ENCODE data around the gene HMGB4.

Gene HMGB4

DNA sequence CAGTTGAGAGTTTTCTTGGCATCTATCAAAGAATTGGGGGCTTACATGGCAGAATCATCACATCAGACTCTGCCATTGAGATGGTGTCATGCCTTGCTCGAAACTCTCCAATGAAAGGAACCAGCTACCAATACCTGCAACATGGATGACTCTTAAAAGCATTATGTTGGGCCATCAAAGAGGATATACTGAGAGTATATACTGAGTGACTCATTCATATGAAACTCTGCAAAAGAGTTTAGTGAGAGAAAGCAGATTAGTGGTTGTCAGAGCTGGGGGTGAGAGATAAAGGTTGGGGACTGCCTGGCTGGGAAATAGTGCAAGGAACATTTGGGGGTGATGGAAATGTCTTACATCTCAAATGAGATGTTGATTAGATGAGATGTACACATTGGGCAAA, 14.7 kb upstream of the HMGB4 start:
- no peak for DNase-seq

DNA sequence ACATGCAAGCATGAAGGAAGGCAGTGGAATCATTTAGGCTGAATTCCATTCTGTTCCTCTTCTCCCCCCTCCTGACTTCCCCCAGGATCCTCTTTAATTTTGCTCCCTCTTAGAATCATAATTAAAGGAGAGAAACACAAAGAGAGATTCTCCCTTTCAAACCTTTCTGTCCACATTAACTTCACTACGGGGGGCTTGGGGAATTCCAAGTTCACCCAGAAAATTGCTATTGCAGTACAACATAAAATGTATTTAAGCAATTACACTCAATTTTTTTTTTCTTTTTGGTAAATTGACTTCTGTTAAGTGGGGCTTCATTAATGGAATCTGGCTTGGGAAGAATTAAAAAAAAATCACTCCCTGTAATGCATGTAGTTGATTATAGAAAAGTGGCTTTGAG, 13.4 kb upstream of the HMGB4 start:
- no peak for DNase-seq

DNA sequence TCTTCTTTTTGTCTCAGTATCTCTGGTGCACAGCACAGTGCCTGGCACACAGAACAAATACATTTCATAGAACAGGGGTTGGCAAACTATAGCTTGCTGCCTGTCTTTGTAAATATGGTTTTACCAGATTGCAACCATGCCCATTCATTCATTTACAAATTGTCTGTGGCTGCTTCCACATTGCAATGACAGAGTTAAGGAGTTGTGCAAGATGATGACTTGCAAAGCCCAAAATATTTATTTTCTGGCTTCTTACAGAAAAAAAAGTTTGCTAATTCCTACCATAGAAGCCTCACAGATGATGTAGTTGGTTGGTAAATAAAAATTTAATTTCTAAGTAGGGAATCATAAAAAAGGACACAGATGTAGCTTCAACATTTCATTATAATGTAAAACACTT, 11.2 kb upstream of the HMGB4 start:
- no peak for DNase-seq

DNA sequence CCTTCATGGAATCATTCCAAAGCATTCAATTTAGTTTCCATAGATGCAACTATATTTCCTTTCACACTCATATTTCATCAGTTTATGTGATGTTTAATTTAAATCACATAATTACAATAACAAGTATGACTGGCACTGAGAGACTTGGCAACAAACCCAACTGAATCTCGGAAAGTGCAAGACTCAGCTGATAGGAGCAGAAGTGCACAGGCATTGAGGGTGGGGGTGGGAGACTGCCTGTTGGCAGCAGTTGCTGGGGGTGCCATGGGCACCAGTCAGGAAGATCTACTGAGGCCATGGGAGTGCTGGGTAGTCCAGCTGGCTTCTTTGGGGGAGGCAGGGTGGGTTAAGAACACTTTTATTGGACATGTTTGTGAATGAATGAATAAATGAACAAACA, 10.4 kb upstream of the HMGB4 start:
- no peak for DNase-seq

DNA sequence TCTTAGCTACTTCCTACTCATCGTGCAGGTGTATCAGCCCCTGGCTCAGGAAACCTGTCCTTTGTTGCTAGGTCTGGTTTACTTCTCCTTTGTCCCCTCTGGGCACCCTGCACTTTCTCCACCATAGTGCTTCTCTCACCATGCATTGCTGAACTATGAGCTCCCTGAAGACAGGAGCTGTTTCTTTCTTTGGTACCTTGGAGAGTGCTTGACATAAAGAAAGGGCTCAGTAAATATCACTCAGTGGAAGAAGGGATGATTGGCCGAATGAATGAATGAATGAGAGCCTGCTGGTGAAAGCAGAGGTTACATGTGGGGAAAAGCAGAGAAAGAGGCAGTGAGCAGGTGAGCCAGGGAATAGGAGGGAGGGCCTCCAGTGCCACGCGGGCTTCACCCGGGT, 9.8 kb upstream of the HMGB4 start:
- no peak for DNase-seq

DNA sequence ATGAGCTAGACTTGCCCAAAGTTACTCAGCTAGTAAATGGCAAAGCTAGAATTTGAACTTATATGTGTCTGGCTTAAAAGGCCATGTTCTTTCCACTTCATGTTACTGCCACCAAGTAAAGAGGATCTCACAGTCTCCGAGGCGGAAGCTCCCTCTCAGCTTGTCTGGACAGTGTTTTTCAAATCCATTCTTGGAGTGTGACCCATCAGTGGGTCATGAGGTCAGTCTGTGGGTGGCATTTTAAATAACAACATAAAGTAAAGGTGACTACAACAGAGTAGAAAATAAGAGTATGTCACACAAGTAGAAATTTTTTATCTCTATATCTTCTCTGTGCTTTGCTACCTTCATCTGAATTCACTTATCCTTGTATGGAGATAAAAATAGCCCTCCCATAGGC, 3.2 kb upstream of the HMGB4 start:
- DNase-seq, result no peak

DNA sequence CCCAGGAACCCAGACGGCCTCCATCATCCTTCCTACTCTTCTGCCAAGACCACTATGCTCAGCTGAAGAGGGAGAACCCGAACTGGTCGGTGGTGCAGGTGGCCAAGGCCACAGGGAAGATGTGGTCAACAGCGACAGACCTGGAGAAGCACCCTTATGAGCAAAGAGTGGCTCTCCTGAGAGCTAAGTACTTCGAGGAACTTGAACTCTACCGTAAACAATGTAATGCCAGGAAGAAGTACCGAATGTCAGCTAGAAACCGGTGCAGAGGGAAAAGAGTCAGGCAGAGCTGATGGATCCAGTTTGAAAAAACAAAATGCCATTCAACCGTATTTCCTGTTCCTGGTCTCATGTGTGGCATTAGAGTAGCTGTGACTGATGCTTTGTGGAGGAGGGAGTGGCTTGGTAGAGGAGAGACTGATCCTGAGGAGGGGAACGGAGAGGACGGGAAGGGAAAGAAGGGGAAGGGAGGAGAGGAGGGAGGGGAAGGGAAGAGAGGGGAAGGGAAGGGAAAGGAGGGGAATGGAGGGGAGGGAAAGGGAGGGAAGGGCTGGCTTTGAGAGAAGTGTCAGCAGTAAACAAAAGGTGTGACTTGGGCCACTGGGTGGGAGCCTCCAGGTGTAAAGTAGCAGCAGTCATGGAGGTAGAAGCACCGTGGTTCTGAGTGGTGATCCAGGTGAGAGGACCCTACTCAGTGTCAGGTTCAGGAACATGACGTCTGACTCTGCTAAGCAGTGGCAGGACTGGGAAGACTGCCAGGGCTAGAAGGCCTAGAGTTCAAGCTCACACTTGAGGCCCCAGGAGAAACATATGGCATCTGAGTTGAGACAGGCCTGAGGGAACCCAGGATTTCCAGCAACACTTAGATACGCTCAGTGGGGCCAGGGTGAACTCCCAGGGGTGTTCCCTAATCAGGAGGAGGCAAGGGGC, 846 bp downstream of the HMGB4 start:
- no peak for DNase-seq

DNA sequence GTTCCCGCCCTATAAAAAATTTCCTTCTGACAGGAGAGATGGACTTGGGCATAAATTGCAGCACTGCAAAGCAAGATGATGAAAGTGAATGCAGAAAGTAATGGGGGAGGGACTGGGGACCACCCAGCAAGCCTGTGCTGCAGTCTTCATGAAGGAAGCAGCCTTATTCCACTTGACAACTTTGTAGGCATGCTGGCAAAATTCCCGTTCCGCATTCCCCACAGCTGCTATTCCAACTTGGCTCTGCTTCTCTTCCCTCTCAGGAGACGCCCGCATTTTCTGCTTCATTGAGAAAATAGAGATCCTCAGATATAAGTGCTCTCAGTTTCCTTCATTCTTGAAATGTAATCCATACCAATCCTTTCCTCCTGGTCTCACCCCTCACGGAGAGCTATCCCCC, 2.4 kb downstream of the HMGB4 start:
- DNase-seq, result no peak

DNA sequence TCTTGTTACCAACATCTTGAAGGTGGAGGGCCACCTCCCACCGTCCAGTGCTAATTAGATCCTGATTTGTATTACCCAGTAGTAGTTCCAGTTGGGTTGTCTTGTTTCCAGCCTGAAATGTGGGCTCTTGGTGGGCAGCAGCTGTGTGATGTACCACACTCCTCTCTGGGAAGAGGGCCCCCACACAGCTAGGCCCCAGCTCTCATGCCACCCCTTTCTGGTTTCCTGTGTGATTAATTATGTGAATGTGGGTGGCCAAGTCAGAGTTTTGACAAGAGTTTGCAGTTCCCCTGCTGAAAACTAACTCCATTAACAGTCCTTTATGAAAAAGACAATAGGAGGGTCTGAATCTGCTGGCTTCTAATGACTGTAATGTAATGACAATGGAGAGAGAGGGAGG, 3.8 kb downstream of the HMGB4 start:
- DNase-seq, result no peak

DNA sequence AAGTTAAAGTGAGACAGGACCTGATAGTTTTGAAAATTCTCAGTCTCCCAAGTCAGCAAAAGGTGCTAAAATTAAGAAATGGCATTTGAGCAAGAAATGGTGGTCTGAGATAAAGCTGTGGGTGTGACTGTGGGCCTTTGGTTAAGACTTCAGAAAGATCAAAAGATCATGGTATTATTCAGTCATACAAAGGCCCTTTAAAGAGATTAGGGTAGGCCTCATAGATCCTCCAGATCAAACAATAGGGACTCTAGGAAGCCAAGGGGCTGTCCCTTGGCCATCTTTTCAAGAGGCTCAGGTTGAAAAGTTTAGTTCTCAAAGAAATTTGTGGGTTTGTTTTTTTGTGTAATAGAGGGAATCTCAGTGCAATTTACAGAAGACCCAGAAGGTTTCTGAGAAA, 8.4 kb downstream of the HMGB4 start:
- DNase-seq, result no peak

DNA sequence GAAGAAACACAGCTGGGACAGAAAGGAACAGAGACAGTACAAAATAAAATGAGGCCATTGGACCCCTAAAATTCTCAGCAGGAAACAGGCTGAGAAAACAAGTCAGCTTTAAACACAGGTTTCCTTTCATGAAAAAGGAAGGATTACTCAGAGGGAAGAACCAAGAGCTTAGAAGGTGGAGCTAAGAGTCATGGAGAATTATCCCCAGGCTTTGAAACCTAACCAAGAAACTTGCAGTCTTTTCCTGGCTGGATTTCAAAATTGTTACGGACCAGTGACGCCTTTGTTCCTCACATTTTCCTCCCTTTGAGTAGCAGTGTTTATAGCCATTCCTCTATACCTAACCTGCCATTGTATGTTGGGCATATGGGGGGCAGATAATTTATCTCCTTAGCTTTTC, 8.8 kb downstream of the HMGB4 start:
- no peak for DNase-seq

DNA sequence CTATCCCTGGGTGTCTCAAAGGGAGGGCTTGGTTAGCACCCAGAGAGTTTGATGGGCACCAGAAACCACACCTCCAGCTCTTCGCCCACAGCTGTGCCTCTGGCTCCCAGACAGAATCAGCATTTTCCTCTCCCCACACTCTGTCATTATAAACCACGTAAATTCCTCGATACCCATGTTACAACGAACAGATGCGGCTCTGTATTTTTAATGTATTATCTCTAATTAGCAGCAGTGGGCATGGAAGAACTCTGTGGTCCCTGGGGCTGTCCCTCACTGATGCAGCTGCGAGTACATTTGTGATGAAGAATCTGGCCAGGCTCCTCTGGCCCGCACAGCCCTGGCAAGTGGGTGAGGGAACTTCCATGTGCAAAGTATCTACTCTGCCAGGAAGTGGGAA, 10.8 kb downstream of the HMGB4 start:
- no peak for DNase-seq

DNA sequence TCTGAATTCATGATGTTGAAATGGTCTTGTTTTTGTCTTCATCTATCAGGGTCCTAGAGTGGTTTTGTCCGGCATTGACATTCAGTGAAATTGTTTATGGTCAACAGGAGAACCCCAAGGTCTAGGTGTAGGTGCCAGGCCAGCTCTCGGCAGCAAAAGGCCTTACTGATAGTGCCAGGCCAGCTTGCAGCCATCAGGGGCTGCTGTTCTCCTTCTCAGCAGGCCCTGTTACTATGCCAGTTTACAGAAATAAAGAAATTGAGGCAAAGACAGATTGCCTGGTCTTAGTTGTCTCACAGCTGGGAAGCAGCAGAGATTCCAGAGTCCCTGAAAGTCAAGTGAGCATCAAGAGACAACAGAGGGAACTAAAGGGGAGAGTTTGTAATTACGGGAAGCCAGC, 12.0 kb downstream of the HMGB4 start:
- no peak for DNase-seq

DNA sequence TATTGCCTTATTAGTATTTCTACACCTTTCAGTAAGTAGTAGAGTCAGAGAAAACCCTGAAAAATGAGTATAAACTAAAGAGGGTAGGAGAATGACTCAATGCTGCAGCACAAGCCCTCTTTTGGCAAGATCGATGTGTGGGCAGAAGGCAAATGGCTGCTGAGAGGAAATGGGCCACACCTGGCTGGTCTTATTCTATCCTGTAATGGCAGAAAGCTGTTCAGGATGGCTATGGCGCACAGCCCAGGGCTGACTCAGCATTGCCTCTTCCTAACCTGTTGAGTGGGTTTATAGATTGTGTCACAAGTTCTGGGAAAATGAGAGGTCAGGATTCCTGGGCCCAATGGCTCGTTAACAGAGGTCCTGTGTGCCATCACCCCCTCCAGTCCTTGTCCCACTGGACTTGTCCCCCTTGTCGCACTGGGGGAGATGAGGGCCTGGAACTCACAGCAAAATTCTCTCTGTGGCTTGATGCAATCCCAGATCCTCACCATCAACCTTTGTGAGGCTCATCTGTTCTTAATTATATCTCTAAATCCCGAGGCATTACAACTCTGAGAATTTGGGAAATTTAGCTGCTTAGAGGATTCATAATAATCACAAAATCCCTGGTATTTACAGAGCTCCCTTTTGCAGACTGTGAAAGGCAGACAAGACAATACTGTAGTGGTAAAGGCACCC, 13.2 kb downstream of the HMGB4 start:
- no peak for DNase-seq

DNA sequence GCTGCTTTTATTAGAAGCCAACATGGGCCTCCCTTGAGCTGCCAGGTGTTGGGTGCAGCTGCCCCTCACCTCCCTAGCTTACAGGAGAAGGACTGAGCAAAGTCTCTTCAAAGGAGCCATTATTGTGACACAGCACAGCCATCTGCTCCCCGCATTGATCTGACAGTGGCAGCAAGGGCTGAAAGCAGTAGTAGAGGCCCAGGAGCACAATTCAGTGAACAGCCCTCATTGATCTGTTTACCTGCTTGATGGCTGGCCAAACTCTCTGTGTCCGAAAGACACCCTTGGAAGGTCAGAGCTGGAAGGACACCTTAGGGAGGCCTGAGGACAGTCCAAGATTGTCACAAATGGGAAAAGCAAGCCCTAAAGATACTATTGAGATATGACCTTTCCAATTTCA, 14.5 kb downstream of the HMGB4 start:
- no peak for DNase-seq

DNA sequence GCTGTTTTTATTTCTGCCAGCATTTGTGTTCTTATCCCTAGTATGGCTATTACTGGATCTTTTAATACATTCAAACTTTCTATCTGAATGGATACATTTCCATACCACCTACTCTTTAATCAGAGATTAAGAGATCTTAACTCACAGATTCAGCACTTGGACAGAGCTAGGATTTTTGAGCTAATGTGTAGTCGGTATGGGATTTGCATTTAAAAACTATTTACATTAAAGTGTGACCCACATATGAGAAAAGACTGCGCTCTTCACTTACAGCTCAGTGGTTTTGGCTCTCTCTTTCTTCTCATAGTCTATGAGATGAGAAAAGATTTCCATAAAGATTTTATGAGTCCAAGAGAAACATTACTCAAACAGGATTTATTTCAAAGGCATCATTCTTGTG, 16.4 kb downstream of the HMGB4 start:
- DNase-seq, result no peak

DNA sequence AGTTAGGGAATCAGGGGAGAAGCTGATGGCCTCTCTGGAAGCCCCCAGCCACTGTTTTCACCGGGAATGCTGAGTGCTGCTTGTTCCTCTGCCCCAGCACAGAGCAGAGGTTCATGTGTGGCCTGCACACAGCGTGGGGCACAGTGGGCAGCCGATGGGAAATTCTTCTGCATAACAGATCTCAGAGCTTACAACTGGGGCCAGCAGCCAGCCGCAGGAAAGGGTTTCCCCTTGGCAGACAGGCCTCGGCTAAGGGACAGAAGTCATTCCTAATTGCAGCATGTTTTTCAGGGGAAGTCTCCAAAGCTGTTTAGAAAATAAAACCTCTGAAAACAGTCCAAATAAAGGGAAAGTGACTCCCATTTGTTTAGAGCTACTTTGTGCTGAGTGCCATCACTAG, 22.6 kb downstream of the HMGB4 start:
- no peak for DNase-seq

DNA sequence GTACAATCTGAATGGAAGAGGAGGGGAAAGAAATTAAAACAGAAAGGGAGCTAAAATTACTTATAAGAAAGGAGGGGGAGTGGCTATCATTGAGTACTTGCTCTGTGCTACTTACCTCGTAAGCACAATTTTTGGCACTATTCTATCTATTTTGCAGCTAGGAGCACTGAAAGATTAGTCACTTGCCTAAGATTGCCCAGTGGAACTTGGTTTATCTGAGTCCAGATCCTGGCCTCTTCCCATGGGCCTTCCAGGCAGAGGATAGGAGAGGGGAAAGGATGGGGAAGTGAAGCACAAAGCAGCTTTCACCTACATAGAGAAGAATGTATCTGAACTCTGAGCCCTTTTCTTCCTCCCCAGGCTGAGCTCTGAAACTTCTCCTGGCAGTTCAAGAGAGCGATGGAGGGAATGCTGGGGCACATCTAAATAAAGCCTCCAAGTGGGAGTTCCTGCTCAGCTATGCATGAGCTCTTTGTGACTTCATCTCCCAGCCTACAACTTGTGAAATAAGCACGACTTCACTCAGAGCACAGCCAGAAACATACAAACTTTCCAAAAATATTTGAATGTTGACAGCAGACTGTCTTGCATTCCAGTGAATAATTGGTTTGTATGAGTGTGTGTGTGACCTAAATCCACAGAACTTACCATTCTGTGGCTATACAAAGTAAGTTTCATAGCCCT, 29.4 kb downstream of the HMGB4 start:
- no peak for DNase-seq

DNA sequence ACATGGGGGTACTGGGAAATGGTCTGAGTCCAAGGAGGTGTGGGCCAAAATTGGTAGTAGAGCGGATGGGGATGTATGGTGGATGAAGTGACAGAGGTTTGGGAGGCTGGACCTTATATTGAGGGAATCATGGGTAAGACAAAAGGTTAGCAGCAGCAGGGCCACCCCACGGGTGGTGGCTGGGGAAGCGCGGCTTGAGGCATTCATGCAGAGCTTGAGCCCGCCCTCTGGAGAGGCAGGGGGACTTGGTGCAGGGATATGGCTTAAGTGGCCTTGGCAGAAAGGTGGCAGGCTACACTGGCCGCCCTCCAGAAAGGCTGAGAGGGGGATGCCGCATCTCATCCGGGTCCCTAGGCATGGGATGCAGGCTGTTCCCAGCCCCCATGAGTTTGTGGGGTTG, 31.5 kb downstream of the HMGB4 start:
- no peak for DNase-seq

DNA sequence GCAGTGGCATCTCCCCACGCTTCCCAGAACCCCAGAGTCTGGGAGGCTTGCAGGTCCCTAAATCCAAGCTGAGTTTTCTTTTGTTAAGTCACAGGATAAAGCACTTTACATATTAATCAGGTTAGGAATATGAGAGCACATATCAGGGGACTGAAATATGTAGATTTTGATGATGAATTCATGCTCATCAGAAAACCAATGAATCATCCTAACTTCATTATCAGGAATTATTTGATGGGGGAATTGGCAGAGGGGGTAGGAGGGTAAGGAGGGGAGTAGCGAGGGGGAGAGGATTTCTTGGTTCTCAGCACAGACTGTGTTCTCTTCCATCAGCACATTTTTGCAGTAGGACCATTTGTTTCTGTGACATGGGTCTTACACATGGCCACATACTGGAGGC, 32.1 kb downstream of the HMGB4 start:
- DNase-seq, result no peak

DNA sequence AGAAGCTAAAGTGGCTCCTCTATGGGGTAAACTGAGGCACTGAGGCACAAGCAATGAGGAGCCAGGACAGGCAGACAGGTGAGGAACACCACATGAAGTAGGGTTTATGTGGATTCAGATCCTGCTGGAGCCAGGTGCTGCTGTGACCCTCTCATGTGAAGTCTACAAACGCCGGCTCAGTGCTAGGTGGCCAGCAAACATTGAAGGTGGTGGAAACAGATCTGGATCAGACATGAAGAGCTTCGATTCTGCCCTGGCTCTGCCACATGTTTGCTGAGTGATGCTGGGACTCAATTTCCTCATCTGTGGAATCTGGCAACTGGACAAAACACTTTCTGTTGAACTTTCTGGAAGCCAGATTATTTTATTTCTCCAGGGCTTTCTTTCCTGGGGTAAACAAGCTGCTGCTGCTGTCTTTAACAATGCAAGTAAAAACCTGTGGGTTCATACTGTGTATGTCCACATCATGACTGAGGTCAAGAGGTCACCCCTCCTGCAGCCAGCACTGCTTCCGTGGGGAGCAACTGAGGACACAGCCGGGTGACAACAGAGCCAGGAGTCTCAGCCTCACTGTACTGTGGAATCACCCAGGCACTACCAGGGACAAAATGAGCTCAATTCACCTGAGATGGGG, 33.3 kb downstream of the HMGB4 start:
- no peak for DNase-seq

DNA sequence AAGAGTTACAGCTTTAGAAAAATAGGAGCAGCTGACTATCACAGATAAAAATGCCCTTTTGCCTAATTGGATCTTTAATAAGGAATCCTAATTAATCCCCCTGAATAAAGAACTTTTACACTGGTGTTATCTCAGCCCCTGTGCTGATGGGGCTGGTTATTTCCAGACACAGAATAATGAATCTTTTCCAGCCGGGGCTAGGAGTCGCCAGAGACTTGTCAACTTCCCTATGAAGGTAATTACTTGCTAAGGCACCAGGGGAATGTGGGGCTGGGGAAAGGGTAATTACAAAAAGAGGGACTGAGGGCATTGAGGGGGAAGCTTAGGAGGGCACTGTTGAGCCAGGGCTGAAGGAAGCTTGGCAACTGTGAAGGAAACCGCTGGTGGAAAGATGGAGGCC, 34.5 kb downstream of the HMGB4 start:
- no peak for DNase-seq

DNA sequence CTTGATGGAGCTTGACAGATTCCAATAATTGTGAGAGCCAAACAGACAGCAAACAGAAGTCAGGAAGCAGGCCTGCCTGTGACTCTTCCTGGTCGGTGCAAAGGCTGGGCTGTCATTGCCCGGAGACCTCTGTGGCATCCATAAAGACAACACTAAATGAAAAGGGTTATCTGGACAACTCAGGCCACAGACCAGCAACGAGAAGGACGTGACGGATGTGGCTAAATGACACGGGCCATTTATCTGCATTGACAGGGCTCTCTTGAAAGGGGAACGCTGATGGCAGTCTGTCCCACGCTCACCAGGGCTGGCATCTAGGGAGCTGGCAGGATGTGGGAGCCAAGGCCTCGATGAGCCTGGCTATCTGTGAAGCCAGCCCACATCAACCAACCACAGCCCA, 35.0 kb downstream of the HMGB4 start:
- DNase-seq, result no peak

DNA sequence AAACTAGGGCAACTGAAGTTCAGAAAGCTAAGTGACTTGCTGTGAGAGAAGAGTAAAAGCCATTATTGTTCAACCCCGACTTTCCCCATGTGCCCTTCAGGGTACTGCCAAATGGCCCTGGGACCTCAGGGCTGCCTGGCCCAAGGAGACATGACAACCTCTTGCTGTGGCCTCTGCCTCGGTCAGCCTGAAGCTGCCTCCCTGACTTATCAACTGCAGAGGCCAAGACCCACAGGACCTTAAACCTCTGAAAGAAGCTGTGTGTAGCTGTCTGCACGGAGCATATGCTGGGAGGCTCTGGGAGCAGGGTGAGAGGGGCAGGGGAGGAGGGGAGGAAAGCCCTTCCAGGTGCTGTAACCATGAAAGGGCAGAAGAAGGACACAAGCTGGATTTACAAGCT, 35.9 kb downstream of the HMGB4 start:
- no peak for DNase-seq

All from NCI-H187 (cell line).